ENCODE measurements around the gene USP7.

Gene USP7

GRCh38 chr16:8892101-8892575 is 71.6 kb downstream of the USP7 start:
- CTCF ChIA-PET = interaction anchor here (0.7 to 14.8 kb wide), 21 partner anchors 9 to 247 kb away, joined by 3 to 165 read pairs (median 4); partner anchors contain the start of genes CARHSP1 and LITAFD
- TF ChIP-seq, protein P1, sequence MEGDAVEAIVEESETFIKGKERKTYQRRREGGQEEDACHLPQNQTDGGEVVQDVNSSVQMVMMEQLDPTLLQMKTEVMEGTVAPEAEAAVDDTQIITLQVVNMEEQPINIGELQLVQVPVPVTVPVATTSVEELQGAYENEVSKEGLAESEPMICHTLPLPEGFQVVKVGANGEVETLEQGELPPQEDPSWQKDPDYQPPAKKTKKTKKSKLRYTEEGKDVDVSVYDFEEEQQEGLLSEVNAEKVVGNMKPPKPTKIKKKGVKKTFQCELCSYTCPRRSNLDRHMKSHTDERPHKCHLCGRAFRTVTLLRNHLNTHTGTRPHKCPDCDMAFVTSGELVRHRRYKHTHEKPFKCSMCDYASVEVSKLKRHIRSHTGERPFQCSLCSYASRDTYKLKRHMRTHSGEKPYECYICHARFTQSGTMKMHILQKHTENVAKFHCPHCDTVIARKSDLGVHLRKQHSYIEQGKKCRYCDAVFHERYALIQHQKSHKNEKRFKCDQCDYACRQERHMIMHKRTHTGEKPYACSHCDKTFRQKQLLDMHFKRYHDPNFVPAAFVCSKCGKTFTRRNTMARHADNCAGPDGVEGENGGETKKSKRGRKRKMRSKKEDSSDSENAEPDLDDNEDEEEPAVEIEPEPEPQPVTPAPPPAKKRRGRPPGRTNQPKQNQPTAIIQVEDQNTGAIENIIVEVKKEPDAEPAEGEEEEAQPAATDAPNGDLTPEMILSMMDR (IDR thresholded peaks at IDR 0.05; ENCODE audit: control extremely low read depth, extremely low read depth, low read depth, missing control alignments) = no peak
- peak; percentile 45 for DNase-seq (ENCODE audit: extremely low spot score)
- POLR2A ChIA-PET = interaction anchor here (1.1 to 2.1 kb wide), 4 partner anchors 8 to 201 kb away, joined by 3 to 14 read pairs (median 4); partner anchors contain the start of genes CARHSP1 and HAPSTR1

GRCh38 chr16:8890549-8890921 is 73.2 kb downstream of the USP7 start:
- DNase-seq (ENCODE audit: extremely low spot score) = no peak
- ChIA-PET CTCF (interaction anchor here (0.8 to 14.8 kb wide), 17 partner anchors 9 to 323 kb away, joined by 3 to 165 read pairs (median 4); partner anchors contain the start of genes CARHSP1 and LITAFD), POLR2A (interaction anchor here (1.5 to 2.1 kb wide), 2 partner anchors 9 to 22 kb away, joined by 3 to 14 read pairs; partner anchors contain the start of gene CARHSP1)
- TF ChIP-seq, protein P1 (IDR thresholded peaks at IDR 0.05; ENCODE audit: control extremely low read depth, extremely low read depth, low read depth, missing control alignments) = no peak

DNA sequence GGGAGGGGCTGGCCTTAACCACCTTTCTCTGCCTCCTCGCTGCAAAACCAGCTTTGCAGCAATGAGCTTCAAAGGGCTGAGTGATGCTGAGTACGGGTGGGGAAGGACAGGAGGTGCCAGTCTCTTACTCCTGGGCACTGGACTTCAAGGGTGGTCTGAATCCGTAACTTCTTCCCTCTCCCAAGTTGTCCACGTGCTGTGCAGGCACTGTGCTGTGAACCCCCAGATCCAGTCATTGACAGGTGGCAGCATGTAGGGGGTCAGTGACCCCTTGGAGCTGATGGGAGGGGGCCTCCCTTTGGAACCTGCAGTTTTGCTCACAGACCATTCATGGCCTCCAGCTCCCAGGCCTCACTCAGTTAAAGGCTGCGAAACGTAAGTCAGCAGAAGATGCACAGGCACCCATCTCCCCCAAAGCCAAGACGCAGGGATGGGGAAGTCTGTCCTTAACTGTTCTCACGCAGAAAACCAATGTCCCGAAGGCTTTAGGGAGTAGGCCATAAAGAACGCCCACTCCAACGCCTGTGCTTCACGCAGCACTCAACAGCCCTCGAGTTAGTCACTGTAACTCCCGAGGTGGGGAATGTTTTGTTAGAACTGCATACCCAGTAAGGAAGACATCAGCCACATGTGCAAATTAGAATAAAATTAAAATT is 73.7 kb downstream of the USP7 start:
- ChIA-PET POLR2A (interaction anchor here (0.8 kb wide), 1 partner anchor 21 kb away, joined by 6 read pairs; the partner anchor contains the start of gene CARHSP1), CTCF (interaction anchor here (0.6 to 14.8 kb wide), 11 partner anchors 9 to 323 kb away, joined by 3 to 165 read pairs (median 6); partner anchors contain the start of genes CARHSP1 and LITAFD)
- DNase-seq (ENCODE audit: extremely low spot score) = no peak
- TF ChIP-seq, protein P1 (IDR thresholded peaks at IDR 0.05; ENCODE audit: control extremely low read depth, extremely low read depth, low read depth, missing control alignments) = no peak

DNA sequence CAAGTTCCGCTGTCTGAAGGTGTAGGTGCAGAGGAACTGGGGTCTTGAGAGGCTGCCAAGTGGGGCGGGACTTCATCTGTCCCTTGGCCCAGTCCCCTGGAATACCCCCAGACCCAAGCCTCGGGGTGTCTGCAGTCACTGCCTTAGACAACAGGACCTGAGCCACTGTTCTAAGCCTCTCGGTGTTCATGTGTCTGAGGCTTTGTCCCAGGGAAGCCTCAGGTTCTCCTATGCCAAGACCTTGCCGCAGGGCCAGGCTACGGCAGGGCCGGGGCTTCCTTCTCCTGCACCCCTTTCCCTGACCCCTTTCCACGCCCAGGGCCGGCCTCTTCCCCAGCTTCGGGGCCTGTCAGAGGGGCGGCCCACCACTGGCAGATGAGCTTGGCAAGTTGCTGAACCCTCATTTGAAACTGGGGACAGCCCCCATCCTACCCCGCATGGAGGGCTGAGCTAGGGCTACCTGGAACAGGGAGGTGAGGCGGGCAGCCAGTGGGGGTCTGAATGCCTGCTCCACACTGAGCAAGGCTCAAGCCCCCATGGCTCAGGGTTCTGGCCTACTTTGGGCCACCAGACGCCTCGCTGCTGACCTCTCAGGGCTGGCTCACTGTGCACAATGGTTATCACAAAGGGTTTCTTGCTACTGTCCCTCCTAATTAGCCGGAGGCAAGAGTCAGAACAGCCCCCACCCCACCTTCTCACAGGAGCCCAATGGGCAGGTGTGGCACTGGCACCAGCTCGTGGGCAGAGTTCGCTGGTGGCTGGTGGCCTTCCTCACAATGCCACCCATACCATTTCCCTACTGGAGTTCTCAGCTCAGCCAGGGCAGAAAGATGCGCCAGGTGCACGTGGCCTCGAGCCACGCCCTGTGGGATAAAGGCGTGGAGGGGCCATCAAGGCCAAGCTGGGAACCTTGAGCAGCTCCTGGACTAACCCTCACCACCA is 74.5 kb downstream of the USP7 start:
- no peak for DNase-seq (ENCODE audit: extremely low spot score)
- ChIA-PET POLR2A (interaction anchor here (0.8 kb wide), 1 partner anchor 20 kb away, joined by 6 read pairs; the partner anchor contains the start of gene CARHSP1), CTCF (interaction anchor here (0.6 to 14.8 kb wide), 7 partner anchors 8 to 322 kb away, joined by 3 to 165 read pairs (median 6); partner anchors contain the start of genes CARHSP1 and LITAFD)
- TF ChIP-seq, protein P1 (IDR thresholded peaks at IDR 0.05; ENCODE audit: control extremely low read depth, extremely low read depth, low read depth, missing control alignments) = no peak

- POLR2A ChIA-PET = no interaction called here
- CTCF ChIA-PET = interaction anchor here (2.1 to 14.8 kb wide), 3 partner anchors 7 to 251 kb away, joined by 6 to 165 read pairs (median 55); partner anchors contain the start of genes CARHSP1 and LITAFD
- no peak for DNase-seq (ENCODE audit: extremely low spot score)
- TF ChIP-seq, protein P1 (IDR thresholded peaks at IDR 0.05; ENCODE audit: control extremely low read depth, extremely low read depth, low read depth, missing control alignments) = no peak
Measured at GRCh38 chr16:8887952-8888560, 75.7 kb downstream of the USP7 start.

Data from GM10248 (cell line).